ENCODE data around the gene KRTAP5-9.

DNA sequence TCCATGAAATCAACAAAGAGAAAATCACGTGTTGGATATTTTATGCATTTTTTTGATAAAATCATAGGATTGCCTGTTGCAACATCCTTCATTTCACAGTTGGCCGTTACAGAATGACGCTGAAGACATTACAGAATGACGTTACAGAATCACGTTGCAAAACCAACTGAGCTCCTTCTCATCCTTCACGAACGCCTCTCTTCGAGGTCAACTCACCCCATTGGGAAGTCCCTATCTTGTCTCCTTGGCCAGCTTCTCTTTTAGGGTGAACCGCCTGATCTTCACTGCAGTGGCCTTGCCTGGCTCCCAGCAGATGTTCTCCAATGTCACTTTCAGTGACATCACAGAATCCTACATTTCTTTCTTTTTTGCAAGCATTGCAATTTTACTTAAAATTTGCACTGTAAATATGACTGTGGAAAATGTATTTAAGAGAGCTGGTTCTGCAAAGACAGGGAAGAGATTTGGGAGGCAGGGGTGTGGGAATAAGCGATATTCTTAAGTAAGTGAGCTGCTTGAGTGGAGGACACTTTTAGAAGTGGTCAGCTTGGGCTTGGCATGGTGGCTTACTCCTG lies 16.1 kb upstream of the KRTAP5-9 start:
- no peak for TF ChIP-seq TCF3 (IDR thresholded peaks at IDR 0.05; ENCODE audit: borderline replicate concordance, insufficient read depth, low read depth, low read length)
- no peak for TF ChIP-seq SMC3 (IDR thresholded peaks at IDR 0.05; ENCODE audit: borderline replicate concordance, low read length)
- TF ChIP-seq HDAC2 (IDR thresholded peaks at IDR 0.05) = no peak
- TF ChIP-seq, protein P1, sequence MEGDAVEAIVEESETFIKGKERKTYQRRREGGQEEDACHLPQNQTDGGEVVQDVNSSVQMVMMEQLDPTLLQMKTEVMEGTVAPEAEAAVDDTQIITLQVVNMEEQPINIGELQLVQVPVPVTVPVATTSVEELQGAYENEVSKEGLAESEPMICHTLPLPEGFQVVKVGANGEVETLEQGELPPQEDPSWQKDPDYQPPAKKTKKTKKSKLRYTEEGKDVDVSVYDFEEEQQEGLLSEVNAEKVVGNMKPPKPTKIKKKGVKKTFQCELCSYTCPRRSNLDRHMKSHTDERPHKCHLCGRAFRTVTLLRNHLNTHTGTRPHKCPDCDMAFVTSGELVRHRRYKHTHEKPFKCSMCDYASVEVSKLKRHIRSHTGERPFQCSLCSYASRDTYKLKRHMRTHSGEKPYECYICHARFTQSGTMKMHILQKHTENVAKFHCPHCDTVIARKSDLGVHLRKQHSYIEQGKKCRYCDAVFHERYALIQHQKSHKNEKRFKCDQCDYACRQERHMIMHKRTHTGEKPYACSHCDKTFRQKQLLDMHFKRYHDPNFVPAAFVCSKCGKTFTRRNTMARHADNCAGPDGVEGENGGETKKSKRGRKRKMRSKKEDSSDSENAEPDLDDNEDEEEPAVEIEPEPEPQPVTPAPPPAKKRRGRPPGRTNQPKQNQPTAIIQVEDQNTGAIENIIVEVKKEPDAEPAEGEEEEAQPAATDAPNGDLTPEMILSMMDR (IDR thresholded peaks at IDR 0.05 in 2 of 3, conservative IDR thresholded peaks at IDR 0.05 in 1 of 3; ENCODE audit: control insufficient read depth in 2 of 3, extremely low read depth in 1 of 3, insufficient read depth in 1 of 3, low read depth in 3 of 3, low read length in 3 of 3) = no peak
- TF ChIP-seq GABPA (IDR thresholded peaks at IDR 0.05; ENCODE audit: low read depth) = no peak
- TF ChIP-seq, protein P2, sequence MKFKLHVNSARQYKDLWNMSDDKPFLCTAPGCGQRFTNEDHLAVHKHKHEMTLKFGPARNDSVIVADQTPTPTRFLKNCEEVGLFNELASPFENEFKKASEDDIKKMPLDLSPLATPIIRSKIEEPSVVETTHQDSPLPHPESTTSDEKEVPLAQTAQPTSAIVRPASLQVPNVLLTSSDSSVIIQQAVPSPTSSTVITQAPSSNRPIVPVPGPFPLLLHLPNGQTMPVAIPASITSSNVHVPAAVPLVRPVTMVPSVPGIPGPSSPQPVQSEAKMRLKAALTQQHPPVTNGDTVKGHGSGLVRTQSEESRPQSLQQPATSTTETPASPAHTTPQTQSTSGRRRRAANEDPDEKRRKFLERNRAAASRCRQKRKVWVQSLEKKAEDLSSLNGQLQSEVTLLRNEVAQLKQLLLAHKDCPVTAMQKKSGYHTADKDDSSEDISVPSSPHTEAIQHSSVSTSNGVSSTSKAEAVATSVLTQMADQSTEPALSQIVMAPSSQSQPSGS (IDR thresholded peaks at IDR 0.05; ENCODE audit: low read length) = no peak
- TF ChIP-seq, protein P3, sequence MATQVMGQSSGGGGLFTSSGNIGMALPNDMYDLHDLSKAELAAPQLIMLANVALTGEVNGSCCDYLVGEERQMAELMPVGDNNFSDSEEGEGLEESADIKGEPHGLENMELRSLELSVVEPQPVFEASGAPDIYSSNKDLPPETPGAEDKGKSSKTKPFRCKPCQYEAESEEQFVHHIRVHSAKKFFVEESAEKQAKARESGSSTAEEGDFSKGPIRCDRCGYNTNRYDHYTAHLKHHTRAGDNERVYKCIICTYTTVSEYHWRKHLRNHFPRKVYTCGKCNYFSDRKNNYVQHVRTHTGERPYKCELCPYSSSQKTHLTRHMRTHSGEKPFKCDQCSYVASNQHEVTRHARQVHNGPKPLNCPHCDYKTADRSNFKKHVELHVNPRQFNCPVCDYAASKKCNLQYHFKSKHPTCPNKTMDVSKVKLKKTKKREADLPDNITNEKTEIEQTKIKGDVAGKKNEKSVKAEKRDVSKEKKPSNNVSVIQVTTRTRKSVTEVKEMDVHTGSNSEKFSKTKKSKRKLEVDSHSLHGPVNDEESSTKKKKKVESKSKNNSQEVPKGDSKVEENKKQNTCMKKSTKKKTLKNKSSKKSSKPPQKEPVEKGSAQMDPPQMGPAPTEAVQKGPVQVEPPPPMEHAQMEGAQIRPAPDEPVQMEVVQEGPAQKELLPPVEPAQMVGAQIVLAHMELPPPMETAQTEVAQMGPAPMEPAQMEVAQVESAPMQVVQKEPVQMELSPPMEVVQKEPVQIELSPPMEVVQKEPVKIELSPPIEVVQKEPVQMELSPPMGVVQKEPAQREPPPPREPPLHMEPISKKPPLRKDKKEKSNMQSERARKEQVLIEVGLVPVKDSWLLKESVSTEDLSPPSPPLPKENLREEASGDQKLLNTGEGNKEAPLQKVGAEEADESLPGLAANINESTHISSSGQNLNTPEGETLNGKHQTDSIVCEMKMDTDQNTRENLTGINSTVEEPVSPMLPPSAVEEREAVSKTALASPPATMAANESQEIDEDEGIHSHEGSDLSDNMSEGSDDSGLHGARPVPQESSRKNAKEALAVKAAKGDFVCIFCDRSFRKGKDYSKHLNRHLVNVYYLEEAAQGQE (IDR thresholded peaks at IDR 0.05; ENCODE audit: low read depth, low read length) = no peak
- no peak for TF ChIP-seq POLR2A (IDR thresholded peaks at IDR 0.05; ENCODE audit: low read depth, low read length)
- no peak for TF ChIP-seq EP300 (IDR thresholded peaks at IDR 0.05; ENCODE audit: borderline replicate concordance in 1 of 2, control insufficient read depth in 1 of 2, low read depth in 2 of 2, low read length in 2 of 2)

Measured in GM12878 (cell line).